Activated CD4-positive, alpha-beta T cell treated with anti-CD3 and anti-CD28 coated beads, Interleukin-2, Interleukin-4, amounts not matched to agents 100 ng/mL and 50 ng/mL, durations not matched to agents 16 hours and 8 hours (primary cell): ENCODE measurements around the gene SHISA9.

Experiments used
- DNase-seq: peaks from one replicate; pipeline ENCODE4 v3.0.0-alpha.2; 2020; ENCODE audit warnings: low spot score

SHISA9 gene

DNA sequence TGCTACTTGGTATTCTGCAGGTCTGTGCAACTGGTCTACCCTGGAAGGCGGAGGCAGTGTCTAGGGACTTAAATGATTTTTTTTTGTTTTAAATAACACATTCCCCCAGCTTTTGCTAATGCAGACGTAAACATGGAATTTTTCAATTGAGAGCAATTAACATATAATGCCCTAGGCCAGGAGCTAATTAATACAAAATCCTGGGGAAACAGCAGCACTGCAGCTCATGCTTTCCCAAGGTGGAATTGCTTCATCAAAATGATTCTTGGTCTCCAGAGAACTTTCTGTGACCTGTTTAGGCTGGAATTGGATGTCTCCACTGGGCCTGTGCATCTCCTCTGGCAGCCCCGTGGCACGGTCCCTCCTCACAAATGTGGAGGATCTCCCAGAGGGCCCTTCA lies 50.6 kb downstream of the SHISA9 start:
- no peak for DNase-seq

GRCh38 chr16:12958366-12958765 lies 57.0 kb downstream of the SHISA9 start:
- no peak for DNase-seq

DNA sequence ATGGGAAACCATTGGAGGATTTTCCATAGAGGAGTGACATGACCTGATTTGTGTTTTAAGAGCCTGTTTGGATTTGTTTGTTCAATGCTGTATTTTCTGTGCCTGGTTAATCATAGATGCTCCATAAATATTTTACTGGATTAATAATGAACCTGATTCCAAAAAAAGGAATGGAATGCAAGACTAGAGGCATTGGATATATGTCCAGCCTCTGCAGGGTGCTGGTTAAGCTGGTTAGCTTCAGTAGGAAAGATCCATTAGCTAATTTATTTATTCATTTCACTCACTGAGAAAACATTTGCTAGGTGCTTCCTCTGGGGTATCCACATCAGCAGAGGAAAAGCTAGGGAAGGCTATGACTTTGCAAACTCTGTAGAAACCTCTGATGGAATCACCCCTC lies 57.7 kb downstream of the SHISA9 start:
- no peak for DNase-seq

DNA sequence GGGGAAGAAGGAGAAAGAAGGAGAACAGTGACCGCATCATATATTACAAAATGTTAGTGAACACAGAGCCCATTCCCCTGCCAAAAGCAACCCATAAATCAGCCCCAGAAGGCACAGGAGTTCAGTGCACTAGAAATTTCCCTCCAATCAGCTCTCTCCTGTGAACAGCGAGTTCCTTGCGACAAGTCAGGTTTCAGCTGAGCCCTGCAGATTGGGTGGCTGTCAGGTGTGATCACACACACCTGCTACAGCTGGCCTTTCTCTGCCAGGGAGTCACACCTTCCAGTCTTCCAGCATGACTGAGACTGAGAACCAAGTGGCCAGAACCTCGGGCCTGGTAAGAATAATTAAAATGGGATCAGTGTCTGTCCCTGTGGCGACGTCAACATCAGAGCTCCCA lies 60.2 kb downstream of the SHISA9 start:
- DNase-seq: no peak

DNA sequence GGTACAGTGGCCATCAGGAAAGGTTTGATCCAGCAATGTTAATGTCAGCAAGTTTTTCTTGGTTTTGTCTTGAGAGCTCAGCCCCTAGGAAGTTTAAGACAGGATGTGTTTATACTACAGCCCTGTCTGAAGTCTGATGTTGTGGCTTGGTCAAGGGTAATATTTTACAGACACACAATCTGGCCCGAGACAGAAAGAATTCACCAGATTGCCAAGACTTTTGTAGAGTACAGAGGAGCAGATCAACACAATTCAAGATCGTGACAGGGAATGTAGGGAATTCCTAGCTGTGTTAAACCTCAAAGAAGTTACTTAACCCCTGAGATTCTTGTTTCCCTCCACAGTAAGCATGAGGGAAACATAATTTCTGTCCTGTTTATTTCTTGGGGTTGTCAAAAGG lies 63.1 kb downstream of the SHISA9 start:
- DNase-seq: no peak

DNA sequence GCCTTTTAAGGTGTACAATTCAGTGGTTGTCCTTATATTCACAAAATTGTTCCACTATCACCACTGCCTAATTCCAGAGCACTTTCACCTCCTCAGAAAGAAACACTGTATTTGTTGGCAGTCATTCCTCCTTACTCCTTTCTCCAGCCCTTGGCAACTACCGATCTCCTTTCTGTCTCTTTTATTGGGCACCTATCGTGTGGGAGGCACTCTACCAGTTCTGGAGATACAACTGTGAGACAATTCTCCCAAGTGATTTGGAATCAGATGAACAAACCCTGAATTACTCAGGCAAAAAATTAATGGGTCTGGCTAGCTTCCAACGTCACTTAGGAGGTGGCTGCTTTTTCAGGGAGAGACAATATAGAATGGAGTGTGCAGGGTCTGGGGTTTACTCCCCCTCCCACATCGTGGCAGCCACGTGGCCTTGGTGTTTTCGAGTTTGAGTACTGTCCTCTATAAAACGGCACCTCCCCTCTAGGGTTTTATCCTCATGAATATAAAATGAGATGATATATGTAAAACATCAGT lies 63.9 kb downstream of the SHISA9 start:
- no peak for DNase-seq

- DNase-seq: no peak
Observed at GRCh38 chr16:12971241-12971640, 69.8 kb downstream of the SHISA9 start.

GRCh38 chr16:12972246-12972645 lies 70.8 kb downstream of the SHISA9 start:
- no peak for DNase-seq

- DNase-seq: no peak
Observed at GRCh38 chr16:12975766-12976165, 74.4 kb downstream of the SHISA9 start.

GRCh38 chr16:12976496-12976895 lies 75.1 kb downstream of the SHISA9 start:
- DNase-seq: no peak

- DNase-seq: no peak
Observed at GRCh38 chr16:12976936-12977335, 75.5 kb downstream of the SHISA9 start.

DNA sequence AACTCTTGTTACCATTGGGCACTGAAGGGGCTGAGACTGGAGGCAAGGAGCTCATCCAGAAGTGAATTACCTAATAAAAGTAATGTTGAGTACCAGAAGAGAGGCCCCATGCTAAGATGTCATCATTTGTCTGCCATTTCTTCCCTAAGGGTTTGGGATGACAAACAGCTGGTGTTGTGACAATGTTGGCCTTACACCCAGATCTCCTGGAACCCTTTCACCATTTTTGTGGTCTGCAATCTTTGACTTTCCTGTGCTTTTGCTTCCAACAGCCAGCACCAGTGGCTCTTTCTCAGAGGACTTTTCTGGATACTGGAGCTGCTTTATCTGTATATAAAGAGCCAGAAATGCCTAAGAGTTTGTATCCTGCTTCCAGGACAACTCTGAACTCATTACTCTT lies 84.1 kb downstream of the SHISA9 start:
- no peak for DNase-seq

DNA sequence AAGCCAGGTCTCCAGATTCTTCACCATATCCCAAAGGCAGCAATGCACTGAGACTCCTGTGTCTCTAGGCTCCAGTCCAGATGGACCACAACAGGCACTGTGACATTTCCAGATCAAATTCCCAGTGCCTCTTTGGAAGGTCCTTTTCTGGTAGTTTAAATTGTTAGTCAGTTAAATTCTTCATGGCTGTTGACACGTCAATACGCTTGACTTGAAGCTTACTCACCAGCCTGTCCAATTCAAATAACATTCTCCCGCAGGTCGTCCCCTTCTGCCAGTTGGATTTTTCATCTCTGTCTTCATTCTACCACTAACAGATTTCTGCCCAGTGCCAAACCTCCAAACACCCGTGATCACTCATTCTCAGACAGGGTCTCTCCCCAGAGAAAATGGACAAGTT lies 86.7 kb downstream of the SHISA9 start:
- no peak for DNase-seq

DNA sequence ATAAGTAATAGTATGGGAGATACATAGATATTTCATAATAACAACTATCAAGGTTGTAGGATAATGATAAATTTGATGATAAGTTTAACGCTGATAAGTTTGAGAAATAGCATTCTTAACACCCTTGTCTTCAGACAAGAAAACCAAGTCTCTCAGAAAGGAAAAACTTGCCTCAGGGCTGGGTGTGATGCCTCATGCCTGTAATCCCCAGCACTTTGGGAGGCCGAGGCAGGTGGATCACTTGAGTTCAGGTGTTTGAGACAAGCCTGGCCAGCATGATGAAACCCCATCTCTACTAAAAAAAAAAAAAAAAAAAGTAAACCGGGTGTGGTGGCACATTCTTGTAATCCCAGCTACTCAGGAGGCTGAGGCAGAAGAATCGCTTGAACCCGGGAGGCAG lies 90.7 kb downstream of the SHISA9 start:
- DNase-seq: no peak

GRCh38 chr16:12994402-12994801 lies 93.0 kb downstream of the SHISA9 start:
- DNase-seq: no peak

GRCh38 chr16:12995721-12996372 lies 94.4 kb downstream of the SHISA9 start:
- DNase-seq: no peak

GRCh38 chr16:12998361-12999085 lies 97.1 kb downstream of the SHISA9 start:
- DNase-seq: no peak

GRCh38 chr16:12999368-12999767 lies 98.0 kb downstream of the SHISA9 start:
- no peak for DNase-seq

- DNase-seq: no peak
Observed at GRCh38 chr16:13005721-13006247, 104.4 kb downstream of the SHISA9 start.

DNA sequence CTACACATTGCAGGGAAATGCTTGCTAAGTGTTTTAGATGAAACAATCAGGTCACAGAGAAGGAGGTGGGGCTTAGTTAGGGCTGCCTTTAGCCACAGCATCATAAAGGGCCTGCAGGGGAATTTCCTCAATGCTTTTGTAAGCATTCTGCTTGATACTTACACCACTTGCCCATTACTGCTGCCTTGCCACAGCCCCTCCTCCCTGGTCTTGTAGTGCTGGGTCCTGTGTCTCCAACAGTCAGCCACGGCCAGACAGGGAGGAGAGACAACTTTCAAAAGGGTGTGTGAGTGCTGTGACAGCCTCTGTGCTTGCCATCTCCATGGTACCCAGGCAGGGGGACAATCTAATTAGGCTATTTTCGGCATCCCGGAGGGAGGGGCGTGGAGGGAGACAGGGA lies 111.2 kb downstream of the SHISA9 start:
- no peak for DNase-seq

GRCh38 chr16:13013043-13013442 lies 111.6 kb downstream of the SHISA9 start:
- DNase-seq: no peak

DNA sequence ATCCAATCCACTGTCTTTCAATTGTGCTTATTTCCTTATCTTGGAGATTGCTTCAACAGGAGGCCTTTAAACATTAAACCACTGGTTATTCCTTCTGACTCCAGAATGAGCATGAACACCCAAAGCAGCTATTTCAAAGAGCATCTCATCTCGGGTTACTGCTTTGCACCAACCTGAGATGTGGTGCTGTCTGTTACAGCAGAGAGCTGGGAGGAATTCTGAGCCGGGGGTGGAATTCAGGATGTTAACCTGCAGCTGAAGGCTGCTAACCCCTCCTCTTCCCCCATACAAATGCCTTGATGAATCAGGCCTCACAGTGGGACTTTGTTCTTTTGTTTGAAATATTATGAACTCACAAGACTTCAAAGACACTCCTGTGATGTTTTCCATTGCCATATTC lies 113.1 kb downstream of the SHISA9 start:
- DNase-seq: no peak

GRCh38 chr16:13018026-13018425 lies 116.6 kb downstream of the SHISA9 start:
- DNase-seq: no peak
